Skeletal muscle cell (primary cell): ENCODE results near the gene HMGB4.

Experiments used
- DNase-seq: peaks from one replicate; pipeline ENCODE4 v3.0.0-alpha.2; 2010; ENCODE audit warnings: low read depth
- H3K4me3 ChIP-seq: 2 replicates; pipeline ENCODE4 v1.5.1; 2011; ENCODE audit warnings: low read depth, mild to moderate bottlenecking, control low read depth, low read length, moderate library complexity

Gene HMGB4

DNA sequence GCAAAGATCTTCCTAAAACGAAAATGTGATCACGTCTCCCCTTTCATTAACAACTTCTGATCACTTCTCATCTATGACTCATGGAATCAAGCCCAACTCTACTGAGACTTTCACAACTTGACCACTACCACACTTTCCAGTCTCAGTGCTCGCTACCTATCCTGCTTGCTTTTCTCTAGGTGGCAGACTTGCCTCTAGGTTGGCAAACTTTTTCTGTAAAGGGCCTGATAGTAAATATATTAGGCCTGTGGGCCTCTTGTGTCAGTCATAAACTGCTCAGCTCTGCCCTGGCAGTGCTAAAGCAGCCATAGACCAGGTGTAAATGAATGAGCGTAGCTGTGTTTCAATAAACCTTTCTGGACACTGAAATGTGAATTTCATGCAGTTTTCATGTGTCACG lies 21.5 kb upstream of the HMGB4 start:
- DNase-seq, result no peak
- H3K4me3 ChIP-seq, result no peak overlapping the region

DNA sequence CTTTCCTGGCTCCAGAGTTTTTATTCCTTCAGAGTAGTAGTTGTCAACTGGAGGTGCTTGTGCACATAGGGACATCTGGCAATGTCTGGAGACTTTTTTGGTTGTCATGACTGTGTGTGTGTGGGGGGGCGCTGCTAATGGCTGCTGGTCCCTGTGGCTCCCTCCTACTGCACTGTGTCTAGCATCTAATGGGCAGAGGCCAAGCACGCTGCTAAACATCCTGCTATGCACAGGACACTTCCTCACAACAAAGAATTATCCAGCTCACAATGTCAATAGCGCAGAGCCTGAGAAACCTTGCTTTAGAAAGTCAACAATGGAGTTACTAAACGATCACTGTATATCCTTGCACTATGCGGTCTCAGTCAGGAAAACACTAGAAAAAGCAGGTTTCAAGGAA lies 19.7 kb upstream of the HMGB4 start:
- H3K4me3 ChIP-seq, result no peak overlapping the region
- no peak for DNase-seq

DNA sequence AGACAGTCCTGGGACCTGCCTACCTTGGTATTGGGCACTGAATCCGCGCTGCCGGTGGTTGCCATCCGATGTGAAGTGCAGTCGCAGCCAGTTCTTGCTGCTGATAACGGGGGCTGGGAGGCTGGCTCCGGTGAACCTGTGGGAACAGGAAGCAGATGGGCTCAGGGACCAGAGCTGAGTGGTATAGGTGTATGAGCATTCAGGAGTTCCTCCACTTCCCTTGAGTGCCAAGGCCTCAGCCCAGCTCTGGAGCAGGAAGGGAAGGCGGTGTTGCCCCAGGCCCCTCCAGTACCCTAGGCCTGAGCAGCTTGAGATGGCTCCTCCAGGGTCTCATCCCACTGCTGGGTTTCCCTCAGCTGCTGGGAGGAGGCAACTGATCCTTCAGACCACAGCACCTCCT lies 17.0 kb upstream of the HMGB4 start:
- H3K4me3 ChIP-seq, result no peak overlapping the region
- no peak for DNase-seq

DNA sequence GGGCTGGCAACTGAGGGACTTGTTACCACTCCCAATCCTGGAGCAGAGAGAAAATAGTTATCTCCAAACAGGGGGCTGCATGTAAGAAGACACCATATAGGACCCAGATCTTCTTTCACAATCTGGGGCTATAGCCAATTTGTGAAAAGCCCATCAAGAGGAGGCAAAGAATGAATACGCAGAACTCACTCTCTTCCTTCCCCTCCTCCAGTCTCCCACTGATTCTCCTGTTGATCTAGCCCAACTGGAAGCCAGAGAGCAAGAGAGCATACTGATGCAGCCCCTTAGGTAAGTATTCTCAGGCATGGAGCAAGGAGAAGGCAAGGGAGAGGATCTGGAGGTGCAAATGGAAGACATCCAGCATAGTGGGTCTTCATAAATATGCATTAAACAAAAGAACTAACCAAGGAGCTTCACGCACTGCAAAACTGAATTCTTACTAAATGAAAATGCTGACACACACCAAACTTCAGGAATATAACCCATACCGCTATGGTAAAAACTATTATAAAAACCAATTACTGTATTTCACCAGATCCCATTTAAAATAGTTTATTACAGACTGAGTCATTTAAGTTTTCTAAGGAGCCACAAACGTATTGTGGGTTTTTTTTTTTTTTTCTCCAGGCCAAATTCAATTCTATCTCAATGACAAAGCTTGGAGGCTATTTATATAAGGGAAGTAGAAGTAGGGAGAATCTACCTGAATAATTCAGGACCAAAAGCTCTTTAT lies 15.5 kb upstream of the HMGB4 start:
- no peak for DNase-seq
- no peak overlapping the region for H3K4me3 ChIP-seq

DNA sequence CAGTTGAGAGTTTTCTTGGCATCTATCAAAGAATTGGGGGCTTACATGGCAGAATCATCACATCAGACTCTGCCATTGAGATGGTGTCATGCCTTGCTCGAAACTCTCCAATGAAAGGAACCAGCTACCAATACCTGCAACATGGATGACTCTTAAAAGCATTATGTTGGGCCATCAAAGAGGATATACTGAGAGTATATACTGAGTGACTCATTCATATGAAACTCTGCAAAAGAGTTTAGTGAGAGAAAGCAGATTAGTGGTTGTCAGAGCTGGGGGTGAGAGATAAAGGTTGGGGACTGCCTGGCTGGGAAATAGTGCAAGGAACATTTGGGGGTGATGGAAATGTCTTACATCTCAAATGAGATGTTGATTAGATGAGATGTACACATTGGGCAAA lies 14.7 kb upstream of the HMGB4 start:
- DNase-seq, result no peak
- no peak overlapping the region for H3K4me3 ChIP-seq

DNA sequence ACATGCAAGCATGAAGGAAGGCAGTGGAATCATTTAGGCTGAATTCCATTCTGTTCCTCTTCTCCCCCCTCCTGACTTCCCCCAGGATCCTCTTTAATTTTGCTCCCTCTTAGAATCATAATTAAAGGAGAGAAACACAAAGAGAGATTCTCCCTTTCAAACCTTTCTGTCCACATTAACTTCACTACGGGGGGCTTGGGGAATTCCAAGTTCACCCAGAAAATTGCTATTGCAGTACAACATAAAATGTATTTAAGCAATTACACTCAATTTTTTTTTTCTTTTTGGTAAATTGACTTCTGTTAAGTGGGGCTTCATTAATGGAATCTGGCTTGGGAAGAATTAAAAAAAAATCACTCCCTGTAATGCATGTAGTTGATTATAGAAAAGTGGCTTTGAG lies 13.4 kb upstream of the HMGB4 start:
- no peak overlapping the region for H3K4me3 ChIP-seq
- DNase-seq, result no peak

DNA sequence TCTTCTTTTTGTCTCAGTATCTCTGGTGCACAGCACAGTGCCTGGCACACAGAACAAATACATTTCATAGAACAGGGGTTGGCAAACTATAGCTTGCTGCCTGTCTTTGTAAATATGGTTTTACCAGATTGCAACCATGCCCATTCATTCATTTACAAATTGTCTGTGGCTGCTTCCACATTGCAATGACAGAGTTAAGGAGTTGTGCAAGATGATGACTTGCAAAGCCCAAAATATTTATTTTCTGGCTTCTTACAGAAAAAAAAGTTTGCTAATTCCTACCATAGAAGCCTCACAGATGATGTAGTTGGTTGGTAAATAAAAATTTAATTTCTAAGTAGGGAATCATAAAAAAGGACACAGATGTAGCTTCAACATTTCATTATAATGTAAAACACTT lies 11.2 kb upstream of the HMGB4 start:
- no peak overlapping the region for H3K4me3 ChIP-seq
- DNase-seq, result no peak

DNA sequence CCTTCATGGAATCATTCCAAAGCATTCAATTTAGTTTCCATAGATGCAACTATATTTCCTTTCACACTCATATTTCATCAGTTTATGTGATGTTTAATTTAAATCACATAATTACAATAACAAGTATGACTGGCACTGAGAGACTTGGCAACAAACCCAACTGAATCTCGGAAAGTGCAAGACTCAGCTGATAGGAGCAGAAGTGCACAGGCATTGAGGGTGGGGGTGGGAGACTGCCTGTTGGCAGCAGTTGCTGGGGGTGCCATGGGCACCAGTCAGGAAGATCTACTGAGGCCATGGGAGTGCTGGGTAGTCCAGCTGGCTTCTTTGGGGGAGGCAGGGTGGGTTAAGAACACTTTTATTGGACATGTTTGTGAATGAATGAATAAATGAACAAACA lies 10.4 kb upstream of the HMGB4 start:
- no peak overlapping the region for H3K4me3 ChIP-seq
- DNase-seq, result no peak

DNA sequence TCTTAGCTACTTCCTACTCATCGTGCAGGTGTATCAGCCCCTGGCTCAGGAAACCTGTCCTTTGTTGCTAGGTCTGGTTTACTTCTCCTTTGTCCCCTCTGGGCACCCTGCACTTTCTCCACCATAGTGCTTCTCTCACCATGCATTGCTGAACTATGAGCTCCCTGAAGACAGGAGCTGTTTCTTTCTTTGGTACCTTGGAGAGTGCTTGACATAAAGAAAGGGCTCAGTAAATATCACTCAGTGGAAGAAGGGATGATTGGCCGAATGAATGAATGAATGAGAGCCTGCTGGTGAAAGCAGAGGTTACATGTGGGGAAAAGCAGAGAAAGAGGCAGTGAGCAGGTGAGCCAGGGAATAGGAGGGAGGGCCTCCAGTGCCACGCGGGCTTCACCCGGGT lies 9.8 kb upstream of the HMGB4 start:
- no peak for DNase-seq

DNA sequence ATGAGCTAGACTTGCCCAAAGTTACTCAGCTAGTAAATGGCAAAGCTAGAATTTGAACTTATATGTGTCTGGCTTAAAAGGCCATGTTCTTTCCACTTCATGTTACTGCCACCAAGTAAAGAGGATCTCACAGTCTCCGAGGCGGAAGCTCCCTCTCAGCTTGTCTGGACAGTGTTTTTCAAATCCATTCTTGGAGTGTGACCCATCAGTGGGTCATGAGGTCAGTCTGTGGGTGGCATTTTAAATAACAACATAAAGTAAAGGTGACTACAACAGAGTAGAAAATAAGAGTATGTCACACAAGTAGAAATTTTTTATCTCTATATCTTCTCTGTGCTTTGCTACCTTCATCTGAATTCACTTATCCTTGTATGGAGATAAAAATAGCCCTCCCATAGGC lies 3.2 kb upstream of the HMGB4 start:
- no peak overlapping the region for H3K4me3 ChIP-seq
- no peak for DNase-seq

More for the DNA sequence above, 9.8 kb upstream of the HMGB4 start:
- no peak overlapping the region for H3K4me3 ChIP-seq

DNA sequence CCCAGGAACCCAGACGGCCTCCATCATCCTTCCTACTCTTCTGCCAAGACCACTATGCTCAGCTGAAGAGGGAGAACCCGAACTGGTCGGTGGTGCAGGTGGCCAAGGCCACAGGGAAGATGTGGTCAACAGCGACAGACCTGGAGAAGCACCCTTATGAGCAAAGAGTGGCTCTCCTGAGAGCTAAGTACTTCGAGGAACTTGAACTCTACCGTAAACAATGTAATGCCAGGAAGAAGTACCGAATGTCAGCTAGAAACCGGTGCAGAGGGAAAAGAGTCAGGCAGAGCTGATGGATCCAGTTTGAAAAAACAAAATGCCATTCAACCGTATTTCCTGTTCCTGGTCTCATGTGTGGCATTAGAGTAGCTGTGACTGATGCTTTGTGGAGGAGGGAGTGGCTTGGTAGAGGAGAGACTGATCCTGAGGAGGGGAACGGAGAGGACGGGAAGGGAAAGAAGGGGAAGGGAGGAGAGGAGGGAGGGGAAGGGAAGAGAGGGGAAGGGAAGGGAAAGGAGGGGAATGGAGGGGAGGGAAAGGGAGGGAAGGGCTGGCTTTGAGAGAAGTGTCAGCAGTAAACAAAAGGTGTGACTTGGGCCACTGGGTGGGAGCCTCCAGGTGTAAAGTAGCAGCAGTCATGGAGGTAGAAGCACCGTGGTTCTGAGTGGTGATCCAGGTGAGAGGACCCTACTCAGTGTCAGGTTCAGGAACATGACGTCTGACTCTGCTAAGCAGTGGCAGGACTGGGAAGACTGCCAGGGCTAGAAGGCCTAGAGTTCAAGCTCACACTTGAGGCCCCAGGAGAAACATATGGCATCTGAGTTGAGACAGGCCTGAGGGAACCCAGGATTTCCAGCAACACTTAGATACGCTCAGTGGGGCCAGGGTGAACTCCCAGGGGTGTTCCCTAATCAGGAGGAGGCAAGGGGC lies 846 bp downstream of the HMGB4 start:
- no peak for DNase-seq
- no peak overlapping the region for H3K4me3 ChIP-seq

DNA sequence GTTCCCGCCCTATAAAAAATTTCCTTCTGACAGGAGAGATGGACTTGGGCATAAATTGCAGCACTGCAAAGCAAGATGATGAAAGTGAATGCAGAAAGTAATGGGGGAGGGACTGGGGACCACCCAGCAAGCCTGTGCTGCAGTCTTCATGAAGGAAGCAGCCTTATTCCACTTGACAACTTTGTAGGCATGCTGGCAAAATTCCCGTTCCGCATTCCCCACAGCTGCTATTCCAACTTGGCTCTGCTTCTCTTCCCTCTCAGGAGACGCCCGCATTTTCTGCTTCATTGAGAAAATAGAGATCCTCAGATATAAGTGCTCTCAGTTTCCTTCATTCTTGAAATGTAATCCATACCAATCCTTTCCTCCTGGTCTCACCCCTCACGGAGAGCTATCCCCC lies 2.4 kb downstream of the HMGB4 start:
- no peak overlapping the region for H3K4me3 ChIP-seq
- no peak for DNase-seq

DNA sequence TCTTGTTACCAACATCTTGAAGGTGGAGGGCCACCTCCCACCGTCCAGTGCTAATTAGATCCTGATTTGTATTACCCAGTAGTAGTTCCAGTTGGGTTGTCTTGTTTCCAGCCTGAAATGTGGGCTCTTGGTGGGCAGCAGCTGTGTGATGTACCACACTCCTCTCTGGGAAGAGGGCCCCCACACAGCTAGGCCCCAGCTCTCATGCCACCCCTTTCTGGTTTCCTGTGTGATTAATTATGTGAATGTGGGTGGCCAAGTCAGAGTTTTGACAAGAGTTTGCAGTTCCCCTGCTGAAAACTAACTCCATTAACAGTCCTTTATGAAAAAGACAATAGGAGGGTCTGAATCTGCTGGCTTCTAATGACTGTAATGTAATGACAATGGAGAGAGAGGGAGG lies 3.8 kb downstream of the HMGB4 start:
- no peak for DNase-seq
- no peak overlapping the region for H3K4me3 ChIP-seq

DNA sequence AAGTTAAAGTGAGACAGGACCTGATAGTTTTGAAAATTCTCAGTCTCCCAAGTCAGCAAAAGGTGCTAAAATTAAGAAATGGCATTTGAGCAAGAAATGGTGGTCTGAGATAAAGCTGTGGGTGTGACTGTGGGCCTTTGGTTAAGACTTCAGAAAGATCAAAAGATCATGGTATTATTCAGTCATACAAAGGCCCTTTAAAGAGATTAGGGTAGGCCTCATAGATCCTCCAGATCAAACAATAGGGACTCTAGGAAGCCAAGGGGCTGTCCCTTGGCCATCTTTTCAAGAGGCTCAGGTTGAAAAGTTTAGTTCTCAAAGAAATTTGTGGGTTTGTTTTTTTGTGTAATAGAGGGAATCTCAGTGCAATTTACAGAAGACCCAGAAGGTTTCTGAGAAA lies 8.4 kb downstream of the HMGB4 start:
- no peak overlapping the region for H3K4me3 ChIP-seq
- DNase-seq, result no peak

DNA sequence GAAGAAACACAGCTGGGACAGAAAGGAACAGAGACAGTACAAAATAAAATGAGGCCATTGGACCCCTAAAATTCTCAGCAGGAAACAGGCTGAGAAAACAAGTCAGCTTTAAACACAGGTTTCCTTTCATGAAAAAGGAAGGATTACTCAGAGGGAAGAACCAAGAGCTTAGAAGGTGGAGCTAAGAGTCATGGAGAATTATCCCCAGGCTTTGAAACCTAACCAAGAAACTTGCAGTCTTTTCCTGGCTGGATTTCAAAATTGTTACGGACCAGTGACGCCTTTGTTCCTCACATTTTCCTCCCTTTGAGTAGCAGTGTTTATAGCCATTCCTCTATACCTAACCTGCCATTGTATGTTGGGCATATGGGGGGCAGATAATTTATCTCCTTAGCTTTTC lies 8.8 kb downstream of the HMGB4 start:
- DNase-seq, result no peak
- H3K4me3 ChIP-seq, result no peak overlapping the region

DNA sequence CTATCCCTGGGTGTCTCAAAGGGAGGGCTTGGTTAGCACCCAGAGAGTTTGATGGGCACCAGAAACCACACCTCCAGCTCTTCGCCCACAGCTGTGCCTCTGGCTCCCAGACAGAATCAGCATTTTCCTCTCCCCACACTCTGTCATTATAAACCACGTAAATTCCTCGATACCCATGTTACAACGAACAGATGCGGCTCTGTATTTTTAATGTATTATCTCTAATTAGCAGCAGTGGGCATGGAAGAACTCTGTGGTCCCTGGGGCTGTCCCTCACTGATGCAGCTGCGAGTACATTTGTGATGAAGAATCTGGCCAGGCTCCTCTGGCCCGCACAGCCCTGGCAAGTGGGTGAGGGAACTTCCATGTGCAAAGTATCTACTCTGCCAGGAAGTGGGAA lies 10.8 kb downstream of the HMGB4 start:
- no peak for DNase-seq
- no peak overlapping the region for H3K4me3 ChIP-seq

DNA sequence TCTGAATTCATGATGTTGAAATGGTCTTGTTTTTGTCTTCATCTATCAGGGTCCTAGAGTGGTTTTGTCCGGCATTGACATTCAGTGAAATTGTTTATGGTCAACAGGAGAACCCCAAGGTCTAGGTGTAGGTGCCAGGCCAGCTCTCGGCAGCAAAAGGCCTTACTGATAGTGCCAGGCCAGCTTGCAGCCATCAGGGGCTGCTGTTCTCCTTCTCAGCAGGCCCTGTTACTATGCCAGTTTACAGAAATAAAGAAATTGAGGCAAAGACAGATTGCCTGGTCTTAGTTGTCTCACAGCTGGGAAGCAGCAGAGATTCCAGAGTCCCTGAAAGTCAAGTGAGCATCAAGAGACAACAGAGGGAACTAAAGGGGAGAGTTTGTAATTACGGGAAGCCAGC lies 12.0 kb downstream of the HMGB4 start:
- no peak for DNase-seq
- H3K4me3 ChIP-seq, result no peak overlapping the region

DNA sequence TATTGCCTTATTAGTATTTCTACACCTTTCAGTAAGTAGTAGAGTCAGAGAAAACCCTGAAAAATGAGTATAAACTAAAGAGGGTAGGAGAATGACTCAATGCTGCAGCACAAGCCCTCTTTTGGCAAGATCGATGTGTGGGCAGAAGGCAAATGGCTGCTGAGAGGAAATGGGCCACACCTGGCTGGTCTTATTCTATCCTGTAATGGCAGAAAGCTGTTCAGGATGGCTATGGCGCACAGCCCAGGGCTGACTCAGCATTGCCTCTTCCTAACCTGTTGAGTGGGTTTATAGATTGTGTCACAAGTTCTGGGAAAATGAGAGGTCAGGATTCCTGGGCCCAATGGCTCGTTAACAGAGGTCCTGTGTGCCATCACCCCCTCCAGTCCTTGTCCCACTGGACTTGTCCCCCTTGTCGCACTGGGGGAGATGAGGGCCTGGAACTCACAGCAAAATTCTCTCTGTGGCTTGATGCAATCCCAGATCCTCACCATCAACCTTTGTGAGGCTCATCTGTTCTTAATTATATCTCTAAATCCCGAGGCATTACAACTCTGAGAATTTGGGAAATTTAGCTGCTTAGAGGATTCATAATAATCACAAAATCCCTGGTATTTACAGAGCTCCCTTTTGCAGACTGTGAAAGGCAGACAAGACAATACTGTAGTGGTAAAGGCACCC lies 13.2 kb downstream of the HMGB4 start:
- no peak overlapping the region for H3K4me3 ChIP-seq
- DNase-seq, result no peak

DNA sequence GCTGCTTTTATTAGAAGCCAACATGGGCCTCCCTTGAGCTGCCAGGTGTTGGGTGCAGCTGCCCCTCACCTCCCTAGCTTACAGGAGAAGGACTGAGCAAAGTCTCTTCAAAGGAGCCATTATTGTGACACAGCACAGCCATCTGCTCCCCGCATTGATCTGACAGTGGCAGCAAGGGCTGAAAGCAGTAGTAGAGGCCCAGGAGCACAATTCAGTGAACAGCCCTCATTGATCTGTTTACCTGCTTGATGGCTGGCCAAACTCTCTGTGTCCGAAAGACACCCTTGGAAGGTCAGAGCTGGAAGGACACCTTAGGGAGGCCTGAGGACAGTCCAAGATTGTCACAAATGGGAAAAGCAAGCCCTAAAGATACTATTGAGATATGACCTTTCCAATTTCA lies 14.5 kb downstream of the HMGB4 start:
- H3K4me3 ChIP-seq, result no peak overlapping the region
- DNase-seq, result no peak

DNA sequence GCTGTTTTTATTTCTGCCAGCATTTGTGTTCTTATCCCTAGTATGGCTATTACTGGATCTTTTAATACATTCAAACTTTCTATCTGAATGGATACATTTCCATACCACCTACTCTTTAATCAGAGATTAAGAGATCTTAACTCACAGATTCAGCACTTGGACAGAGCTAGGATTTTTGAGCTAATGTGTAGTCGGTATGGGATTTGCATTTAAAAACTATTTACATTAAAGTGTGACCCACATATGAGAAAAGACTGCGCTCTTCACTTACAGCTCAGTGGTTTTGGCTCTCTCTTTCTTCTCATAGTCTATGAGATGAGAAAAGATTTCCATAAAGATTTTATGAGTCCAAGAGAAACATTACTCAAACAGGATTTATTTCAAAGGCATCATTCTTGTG lies 16.4 kb downstream of the HMGB4 start:
- H3K4me3 ChIP-seq, result no peak overlapping the region

More for the DNA sequence above, 16.4 kb downstream of the HMGB4 start:
- DNase-seq, result no peak
